ENCODE data around the gene LIMK2.
A peak's percentile ranks its signal among the peaks of the same experiment; 100 is the strongest.
"Not testable (repeated sequence)": the region's sequence is repeated elsewhere in the genome, so short reads cannot be mapped to it uniquely, and the experiment has no call there.

The LIMK2 gene

DNA sequence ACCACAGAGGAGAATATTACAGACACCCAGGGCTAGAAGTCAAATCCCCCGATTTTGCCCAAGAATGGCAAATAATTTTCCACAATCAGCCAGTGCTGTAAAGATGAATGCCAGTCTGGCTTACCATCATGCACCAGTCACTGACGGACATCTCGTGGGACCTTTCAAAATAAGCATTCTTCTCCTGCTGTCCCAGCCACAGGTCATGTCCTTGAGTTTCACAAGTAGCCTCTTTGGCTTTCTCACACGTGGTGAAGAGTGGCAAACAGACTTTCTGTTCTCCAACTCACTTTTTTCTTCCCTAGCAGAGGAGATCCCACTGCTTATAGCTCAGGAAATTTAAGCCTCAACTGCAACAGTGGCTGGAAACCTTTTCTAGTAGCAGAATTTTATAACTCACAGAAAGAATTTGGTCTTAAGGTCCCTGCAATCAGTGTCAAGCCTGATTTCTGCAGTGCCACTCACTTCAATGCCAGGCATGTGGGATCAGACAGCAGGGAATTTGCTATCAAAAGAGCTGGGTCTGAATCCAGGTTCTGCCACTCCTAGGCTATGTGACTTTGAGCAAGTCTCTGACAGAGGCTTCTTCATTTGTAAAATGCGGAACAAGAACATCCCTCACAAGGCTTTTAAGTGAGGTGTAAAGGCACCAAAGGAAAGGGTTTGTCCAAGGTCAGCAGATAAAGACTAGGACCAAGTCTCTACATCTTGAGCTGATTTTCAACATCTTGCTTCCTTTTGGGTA is 76.6 kb downstream of the LIMK2 start:
- DNase-seq (ENCODE audit: low read depth in 1 of 2, low spot score in 1 of 2): no peak

DNA sequence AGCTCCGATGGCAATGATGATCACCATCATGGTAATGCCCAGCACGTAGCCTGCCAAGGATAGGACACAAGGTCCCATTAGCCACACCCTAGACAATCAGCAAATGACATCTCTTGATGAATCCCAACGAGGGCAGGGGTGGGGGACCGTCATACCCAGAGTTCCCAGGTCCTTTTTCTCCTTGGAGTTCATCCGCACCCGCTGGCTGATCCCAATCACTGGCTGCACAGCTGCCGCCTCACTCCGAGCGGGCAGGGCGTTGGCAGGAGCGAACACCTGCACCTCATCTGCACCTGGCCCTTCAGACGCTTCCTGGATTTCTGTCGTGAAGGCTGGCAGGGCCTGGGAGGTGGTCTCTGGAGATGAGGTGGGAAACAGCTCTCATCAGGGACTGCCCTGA is 77.2 kb downstream of the LIMK2 start:
- no peak for DNase-seq (ENCODE audit: low read depth in 1 of 2, low spot score in 1 of 2)

DNA sequence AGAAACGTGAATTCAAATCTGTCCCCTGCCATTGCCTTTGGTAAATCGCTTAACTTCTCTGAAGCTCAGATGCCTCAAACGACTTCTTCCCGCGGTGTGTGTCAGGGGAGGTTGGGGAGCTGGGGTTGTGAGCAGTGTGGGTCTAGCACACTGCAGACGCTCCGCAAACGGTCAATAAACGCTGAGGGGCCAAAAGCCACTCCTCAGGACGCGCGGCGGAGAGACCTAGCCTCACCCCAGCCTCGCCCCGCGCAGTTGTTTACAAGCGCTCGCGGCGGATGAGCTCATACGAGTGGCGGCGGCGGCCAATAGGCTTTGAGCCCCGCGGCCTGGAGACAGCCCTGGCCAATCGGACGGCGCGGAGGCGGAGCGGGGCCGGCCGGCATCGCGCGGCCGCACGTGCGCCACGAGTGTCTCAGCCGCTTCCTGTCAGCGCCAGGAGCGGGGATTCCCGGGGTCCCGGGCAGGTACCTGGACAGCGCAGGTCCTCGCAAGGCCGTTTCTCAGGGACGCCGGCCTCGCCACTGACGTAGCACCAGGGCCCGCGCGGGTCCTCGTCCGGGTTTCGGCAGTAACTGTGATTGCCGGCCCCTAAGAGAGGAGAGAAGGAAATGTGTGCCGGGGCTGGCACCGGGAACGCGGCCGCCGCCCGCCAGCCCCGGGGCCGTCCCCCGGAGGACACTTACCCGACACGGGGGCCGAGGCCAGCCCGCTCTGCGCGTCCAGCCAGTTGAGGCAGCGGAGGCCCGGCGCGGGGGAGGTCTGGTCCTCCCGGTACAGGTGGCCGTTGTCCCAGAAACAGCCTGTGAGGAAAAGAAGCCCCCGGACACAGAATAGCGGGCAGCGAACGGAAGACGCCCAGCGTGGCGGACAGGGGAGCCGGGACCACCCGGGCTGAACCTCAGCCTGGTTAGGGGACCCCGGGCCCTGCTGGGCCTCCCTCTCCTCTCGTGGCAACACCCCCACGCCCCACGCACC is 78.7 kb downstream of the LIMK2 start:
- peak; percentile 88 to 94 for DNase-seq (ENCODE audit: low read depth in 1 of 2, low spot score in 1 of 2)

DNA sequence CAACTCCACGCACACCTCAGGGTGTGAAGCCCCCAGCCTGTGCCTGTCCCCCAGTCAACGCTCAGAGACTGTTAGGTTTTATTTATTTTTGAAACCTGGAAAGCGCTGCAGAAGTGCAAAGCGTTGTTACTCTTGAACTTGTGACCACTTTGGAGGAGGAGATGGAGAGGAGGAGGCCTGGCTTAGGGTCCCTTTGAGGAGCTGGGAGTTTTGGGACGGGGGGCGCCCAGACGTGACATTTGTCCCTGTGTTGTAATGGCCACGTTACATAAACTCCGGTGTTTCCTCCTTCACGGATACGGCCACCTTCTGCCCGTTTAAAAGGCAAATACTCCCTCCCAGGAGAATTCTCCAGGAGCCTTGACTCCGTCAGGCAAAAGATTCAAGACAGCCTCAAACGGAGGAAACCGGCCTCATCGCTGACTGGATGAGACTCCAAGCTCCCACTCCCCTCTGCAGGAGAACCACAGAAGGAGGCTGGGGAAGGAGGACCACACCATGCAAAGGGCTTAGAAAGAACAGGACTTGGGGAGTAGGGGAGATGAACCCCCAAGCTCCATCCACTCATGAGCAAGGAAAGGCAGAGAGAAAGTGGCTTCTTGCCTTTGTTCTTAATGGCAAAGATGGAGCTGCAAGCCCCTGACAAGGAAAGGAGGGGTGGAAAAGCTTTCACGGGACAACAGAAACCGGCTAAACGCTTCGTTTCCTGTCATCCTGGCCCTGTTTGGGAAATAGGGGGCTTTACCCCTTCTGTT is 79.6 kb downstream of the LIMK2 start:
- DNase-seq (ENCODE audit: low read depth in 1 of 2, low spot score in 1 of 2): no peak

DNA sequence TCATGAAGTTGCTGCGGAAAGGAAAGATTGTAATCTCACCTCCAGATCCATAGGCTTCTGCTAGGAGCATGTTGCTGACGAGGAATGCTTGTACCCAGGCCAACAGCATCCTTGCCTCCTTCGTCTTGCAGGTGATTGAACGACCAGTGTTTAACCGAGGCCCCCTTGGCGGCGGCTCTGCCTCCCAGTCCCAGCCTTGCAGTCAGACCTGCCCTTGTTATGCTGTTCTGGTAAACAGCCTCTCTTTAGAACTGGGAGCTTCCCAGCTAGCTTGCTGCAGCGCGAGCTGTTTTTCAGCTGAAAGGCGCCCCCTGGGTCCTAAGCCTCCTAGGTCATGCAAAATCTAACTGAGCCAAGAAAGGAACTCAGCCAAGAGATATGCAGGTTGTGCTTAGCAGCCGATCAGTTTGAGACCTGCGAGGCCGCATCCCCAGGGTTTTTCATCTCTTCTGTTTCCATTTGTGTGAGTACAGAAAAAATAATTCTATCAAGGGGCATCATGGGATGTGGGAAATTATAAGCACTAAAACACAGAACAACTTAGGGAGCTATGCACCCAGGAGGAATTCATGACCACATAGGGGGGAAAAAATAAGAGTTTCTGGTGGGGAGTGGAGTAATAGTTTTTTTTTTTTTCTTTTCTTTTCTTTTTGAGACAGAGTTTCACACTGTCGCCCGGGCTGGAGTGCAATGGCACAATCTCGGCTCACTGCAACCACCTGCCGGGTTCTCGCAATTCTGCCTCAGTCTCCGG is 80.3 kb downstream of the LIMK2 start, which contains the start of gene PIK3IP1:
Gene PIK3IP1, minus strand, starts transcription at position 253 of the 754 bp plus-strand sequence. Its CDS starts 144 bp downstream, at position 109.
- DNase-seq (ENCODE audit: low read depth in 1 of 2, low spot score in 1 of 2): peak; percentile 69 to 72

DNA sequence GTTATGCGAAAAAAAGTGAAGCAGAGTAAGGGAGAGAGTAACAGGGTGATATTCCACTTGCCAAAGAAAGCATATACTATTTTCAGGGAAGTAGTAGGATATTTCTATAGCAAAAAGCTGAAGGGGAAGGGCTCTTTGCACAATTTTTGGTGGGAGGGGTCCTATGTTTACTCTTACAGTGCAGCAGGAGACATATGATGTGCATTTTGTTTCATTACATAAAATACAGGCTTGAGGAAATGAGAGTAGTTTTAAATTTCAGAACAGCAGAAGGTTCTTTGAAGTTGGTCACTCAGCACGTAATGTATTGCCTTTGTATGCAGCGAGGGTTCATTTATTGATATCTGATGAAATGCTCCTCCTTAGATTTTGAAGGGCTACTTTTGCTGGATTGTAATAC is 83.3 kb downstream of the LIMK2 start:
- no peak for DNase-seq (ENCODE audit: low read depth in 1 of 2, low spot score in 1 of 2)

DNA sequence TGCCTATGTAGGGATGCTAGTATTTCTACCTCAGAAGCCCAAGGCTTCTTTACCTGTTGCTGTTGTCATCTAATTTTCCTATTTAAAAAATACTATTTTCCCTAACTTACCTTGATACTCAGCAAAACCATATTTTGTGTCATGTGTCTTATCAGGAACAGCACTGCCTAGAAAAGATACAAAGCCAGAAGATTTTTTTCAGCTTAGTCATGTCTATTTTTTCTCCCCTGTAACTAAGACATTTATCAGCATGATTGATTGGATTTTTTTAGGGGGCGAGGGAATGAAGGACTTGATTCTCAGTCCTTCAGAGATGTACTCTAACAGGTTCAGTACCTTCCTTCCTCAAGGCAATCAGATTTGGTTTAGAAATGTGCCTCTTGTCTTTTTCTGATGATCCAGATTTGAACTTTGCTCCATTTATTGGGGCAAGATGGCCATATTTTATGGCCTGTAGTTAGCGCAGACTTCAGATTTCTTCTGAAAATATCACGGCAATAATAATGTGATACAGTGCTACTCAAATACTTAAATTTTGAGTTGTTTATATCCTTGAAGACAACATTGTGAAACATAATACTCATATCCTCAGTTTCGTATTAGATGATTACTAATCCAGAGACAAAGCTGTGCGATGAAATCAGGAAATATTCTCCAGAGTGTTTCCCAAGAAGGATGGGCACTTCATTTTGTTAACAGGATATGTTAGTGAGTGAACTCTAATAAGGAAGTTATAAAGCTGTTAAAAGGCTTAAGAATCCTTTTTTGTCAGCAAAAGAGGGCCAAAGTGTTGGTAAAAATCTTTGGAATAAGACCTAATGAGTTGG is 83.9 kb downstream of the LIMK2 start:
- DNase-seq (ENCODE audit: low read depth in 1 of 2, low spot score in 1 of 2): no peak

DNA sequence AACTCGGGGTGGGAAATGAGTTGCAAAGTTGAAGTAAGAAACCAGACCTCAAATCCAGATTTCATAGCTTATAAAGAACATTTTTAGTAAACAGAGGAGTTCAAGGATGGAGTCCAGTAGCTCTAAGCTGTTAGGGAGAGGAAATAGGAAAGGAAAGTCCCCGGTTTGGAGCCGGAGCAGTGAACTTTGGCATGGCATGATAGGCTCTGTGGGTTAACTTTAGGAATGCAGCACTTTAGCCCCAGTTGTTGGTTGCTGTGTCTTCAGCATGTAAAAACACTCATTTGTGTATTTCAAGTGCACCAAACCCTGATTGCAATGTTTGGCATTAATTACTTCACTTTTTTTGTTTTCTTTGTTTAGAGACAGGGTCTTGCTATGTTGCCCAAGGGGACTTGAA is 88.8 kb downstream of the LIMK2 start:
- DNase-seq (ENCODE audit: low read depth in 1 of 2, low spot score in 1 of 2): no peak

DNA sequence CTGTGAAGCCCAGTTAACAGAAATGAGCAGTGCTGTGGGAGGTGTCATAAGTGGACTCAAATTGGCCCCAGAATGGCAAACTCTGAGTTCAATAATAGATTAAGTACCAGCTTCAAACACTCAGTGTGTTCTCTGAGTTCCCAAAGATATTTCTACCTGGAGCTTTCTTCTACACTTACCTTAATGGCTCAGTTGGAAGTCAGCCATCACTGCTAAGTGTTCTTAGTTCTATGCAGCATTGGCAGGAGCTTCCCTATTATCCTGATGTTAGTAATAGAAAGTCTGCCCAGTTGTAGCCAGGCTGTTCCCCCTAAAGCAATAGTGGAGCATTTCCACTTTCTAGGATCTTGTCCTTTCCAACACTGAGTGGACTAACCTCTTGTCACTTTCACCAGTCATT is 89.9 kb downstream of the LIMK2 start:
- DNase-seq (ENCODE audit: low read depth in 1 of 2, low spot score in 1 of 2): no peak

DNA sequence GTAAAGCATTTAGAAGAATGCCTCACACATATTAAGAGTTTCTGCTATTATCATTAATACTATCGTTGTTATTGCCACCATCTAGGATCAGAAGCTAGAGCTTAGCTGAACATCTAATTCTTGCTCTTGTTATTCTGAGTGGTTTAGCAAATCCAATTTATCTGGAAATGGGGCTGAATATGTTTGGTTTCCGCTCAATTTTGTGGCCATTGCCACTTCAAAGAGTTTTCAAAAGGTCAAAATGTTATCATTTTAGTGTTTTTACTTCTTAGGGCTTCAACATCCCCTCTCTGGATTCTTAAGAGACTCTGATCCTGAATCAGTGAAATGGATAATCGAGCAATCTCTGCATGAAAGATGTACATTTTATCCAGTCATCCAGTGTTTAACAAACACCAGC is 90.4 kb downstream of the LIMK2 start:
- DNase-seq (ENCODE audit: low read depth in 1 of 2, low spot score in 1 of 2): no peak

DNA sequence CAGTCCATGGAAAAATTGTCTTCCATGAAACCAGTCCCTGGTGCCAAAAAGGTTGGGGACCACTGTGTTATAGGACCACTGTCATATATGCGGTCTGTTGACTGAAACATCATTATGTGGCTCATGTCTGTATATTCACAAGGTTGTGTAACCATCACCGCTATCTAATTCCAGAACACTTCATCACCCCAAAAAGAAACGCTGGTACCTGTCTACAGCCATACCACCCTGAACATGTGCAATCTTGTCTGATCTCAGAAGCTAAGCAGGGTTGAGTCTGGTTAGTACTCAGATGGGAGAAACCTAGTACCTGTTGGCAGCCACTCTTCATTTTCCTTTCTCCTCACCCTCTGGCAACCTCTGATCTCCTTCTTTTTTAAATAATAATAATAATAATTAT is 93.1 kb downstream of the LIMK2 start:
- no peak for DNase-seq (ENCODE audit: low read depth in 1 of 2, low spot score in 1 of 2)

DNA sequence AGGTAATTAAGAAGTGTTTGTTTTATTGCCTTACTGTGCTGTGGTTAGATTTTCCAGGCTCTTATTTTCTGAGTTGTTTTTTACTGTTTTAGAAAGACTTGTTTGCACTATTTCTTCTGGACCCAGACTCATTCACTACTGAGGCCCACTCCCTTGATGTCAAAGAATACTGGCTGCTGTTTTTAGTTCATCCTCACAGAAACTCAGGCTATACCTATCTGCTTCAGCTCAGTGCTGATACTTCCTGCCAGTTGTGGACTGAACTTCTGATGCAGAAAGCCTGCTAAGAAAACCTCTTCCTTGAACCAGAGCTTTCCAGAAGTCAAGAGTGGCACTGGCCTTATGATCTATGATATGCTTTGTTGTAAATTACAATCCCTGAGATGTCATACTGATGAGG is 96.1 kb downstream of the LIMK2 start:
- DNase-seq (ENCODE audit: low read depth in 1 of 2, low spot score in 1 of 2): no peak

DNA sequence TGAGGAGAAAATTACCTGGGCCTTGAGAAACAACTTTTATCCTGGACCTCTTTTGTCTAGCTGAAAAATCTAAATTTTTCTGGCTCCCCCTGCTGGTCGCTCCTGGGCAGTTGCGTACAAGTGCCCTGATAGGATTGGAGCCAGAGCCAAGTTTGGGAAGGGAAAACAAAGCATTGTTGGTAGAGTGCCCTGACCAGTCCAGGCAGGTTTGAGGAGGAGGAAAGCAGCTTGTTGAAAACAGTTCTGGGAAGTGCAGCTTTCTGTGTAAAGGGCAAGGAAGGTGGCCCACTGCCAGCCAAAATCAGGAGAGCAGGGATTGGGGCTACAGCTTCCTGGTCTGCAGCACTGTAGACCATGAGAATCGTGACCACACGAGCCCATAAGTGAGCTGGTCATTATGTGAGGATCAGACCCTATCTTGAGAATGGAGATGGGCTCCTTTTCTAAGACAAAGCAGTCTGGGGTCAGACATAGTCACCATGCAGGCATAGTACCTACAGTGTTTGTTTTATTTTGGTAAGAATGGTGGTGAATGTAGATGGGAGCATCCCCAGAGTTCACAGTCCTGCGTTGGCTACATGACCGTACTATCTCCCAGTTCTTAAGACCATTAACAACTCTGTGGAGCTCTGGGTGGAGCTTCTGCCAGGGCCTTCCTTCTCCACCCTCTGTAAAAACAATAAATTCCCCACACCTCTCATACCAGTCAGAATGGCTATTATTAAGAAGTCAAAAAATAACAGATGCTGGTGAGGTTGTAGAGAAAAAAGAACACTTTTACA is 101.5 kb downstream of the LIMK2 start:
- peak; percentile 33 to 39 for DNase-seq (ENCODE audit: low read depth in 1 of 2, low spot score in 1 of 2)

DNA sequence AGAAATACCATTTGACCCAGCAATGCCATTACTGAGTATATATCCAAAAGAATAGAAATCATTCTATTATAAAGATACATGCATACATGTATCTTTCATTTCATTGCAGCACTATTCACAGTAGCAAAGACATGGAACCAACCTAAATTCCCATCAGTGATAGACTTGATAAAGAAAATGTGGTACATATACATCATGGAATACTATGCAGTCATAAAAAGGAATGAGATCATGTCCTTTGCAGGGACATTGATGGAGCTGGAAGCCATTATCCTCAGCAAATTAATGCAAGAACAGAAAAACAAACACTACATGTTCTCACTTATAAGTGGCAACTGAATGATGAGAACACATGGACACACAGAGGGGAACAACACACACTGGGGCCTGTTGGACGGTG is 102.1 kb downstream of the LIMK2 start:
- DNase-seq (ENCODE audit: low read depth in 1 of 2, low spot score in 1 of 2): not testable (repeated sequence)

DNA sequence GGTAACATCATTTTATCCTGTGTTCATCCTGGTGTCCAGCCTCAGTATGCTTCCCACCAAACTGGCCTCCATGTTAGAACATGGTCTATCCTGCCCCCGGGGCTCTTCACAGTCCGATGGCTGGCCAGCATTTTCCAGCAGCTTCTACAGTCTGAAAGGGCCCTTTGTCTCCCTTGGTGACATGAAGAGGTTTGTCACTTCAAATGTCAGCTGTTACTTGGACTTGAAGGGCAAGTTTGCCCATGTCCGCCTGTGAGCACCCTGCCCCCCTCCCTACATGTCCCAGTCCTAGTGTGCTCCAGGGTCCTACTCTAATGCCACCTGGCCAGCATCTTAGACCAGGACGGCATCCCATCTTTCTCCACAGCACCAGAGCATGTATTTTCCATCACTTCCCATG is 109.3 kb downstream of the LIMK2 start:
- DNase-seq (ENCODE audit: low read depth in 1 of 2, low spot score in 1 of 2): no peak

DNA sequence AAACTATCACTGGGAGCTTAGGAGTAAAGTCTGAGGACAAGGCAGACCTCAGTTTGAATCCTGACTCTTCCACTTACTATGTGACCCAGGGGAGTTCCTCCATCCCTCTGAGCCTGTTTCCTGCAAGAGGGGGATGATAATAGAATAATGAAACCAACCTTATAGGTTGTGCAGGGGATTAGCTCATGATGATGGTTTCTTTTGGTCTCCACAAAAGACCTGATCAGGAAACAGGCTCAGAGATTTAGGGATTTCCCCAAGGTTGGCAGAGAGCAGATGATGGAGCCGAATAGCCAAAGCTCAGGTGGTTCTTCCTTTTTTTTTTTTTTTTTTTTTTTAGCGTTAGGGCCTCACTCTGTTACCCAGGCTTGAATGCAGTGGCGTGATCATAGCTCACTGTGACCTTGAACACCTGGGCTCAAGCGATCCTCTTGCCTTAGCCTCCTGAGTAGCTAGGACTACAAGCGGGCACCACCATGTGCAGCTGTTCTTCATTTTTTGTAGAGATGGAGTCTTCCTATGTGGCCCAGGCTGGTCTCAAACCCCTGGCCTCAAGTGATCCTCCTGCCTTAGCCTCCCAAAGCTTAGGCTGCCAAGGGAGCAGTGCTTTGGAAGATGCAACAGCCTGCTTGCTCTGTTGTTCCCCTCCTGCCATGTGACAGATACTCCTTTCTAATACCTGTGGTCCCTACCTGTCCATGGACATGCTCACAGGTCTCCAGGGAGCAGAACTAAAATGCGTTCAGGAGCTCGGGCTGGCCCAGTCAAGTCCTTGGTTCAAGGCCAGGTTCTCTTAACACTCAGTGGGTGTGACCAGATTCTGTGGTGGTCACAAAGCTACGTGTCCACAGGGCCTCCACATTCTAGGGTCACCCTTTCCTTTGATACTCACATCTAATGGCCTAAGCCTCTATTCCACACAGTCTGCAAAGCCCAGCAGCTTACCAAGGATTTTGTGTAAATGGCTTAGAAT is 111.8 kb downstream of the LIMK2 start:
- DNase-seq (ENCODE audit: low read depth in 1 of 2, low spot score in 1 of 2): no peak

DNA sequence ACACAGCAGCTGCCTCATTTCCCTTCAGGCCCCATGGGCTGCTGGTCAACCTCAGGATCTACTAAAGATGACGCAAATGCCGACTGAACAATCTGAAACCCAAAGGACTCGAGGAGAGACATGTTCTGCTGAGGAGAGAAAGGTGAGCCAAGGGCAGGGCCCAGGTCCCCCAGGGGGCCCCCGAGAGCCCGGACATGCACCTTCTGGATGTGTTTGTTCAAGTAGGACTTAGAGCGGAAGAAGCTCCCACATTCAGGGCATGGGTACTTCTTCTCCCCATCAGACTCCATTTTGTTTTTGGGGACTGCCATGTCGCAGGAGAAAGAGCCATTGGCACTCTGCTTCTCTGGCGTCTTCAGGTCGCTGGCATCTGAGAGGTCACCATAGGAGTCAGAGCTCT is 114.8 kb downstream of the LIMK2 start:
- DNase-seq (ENCODE audit: low read depth in 1 of 2, low spot score in 1 of 2): no peak
